Fibroblast of skin of right quadriceps (primary cell): ENCODE data around the gene URGCP.
A peak's percentile ranks its signal among the peaks of the same experiment; 100 is the strongest.
"Not testable (repeated sequence)": the region's sequence is repeated elsewhere in the genome, so short reads cannot be mapped to it uniquely, and the experiment has no call there.

Source experiments
- DNase-seq: peaks from one replicate; pipeline ENCODE4 v3.0.0-alpha.2; 2013

The URGCP gene

DNA sequence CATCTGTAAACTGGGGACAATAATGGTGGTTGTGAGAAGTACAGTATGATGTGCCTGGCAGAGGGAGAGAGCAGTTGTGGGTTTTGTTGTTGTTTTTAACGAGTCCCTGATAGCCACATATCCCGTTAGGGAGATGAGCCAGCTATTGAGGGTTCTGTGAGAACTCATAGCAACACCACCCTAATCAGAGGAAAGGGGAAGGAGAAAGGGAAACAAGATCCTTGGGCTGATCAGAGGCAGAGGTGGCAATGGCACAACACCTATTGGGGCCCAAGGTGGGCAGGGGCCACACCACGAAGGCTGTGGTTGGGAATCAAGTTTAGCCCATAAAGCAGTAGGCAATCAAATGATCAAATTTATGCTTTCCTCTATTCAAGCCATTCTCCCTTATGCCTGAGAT, 35.3 kb downstream of the URGCP start:
- no peak for DNase-seq

DNA sequence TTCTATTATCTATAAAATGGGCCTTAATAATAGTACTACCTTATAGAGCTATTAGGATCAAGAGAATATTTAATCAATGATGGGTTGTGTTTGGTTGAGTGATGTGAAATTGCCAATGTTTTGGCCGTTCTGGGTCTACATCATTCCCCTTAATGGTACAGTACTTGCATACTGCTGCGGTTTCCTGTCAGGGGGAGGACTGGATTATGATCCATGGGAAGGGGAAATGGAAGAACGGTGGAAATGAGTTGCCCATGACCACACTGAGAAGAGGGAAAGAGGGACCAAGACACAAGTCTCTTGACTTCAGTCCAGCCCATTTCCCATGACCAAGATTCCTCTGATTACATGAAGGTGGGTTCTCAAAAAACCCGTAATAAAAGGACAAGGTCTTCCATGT, 36.1 kb downstream of the URGCP start:
- no peak for DNase-seq

DNA sequence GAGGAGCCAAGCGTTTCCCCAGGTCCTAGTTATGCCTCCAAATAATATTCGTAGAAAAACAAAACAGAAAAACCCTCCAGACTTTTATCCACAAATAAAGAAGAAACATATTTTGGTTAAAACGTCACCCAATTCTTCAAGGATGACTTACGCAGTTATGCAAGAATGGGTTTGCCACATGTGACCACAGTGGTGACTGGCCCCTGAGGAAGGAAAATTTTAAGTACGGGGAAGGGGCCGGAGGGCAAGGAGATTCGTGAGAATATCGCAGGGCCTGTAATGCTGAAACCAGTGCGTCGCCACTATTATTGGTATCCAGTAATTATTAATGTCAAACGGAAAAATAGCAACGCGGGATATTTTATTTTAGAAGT, 36.5 kb downstream of the URGCP start:
- DNase-seq, result peak; percentile 93

DNA sequence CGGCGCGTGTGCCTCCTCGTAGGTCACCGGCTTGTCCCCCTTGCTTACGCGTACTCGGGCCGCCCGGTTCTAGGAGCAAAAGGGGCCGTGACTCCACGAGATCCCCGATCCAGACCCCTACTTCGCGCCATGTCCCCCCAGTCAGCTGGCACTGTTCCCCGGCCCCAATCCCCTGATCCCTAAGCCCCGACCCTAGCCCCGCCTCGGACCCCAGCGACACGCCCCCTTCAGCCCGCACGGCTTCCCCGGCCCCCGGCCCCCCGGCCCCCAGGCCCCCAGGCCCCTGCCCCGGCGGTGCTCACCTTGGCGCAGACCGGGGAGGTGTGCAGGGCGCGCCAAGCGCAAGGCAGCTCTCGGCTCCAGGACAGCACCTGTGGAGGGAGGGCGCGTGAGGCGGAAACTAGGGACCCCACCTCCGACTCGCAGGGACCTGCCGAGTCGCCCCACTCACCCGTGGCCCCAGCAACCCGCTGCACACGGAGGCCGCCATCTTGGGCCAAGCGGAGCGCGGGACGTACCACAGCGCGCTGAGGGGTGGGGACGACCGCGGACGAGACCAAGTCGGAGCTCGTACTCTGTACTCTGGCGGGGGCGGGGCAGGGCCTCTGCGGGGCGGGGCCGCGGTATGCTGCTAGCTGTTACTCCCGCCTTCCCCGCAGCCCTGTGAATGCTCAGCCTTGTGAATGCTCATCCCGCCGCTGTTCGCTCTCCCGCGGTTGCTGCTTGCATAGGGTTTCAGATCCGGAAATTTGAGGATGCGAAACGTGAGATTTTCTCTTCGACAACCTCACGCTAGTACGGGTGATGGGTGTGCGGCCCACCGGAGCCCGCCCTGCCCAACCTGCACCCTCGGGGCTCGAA, 37.2 kb downstream of the URGCP start, which contains the start of gene MRPS24:
TSS of gene MRPS24 (minus strand) at position 512 of the 861 bp plus-strand sequence. CDS start at position 490, 22 bp downstream.
- DNase-seq, result peak; percentile 97

DNA sequence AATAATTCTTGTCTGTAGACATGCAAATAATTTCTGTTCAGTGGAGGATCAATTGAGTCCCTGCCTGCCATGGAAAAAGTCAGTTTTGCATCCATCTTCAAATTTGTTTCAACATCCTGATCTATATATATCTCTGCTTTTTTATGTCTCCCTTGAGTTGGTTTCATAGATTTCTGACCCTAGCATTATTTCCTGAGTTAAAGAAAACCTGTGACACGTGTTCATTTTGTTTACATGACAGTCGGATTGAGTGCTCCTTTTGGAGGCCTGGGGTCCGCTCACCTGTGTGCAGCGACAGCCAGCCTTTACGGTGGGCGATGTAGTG, 37.8 kb downstream of the URGCP start:
- DNase-seq, result no peak

DNA sequence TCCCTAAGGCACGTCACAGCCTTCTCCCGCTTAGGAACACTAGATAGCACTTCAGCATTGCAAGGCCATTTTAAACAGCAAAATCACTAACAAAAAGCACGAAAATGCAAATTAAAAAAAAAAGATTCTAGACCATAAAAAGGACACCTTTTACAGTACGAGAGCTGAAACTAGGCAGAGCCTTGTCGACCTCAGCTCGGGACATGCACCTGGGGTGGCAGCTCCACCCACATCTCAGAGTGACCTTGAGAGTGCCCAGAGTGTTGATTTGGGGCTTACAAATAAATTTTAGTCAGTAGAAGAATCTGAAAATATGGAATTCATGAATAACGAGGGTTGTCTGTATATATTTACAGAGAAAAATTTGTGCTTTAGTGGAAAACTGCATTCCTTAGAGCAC, 38.2 kb downstream of the URGCP start:
- no peak for DNase-seq

DNA sequence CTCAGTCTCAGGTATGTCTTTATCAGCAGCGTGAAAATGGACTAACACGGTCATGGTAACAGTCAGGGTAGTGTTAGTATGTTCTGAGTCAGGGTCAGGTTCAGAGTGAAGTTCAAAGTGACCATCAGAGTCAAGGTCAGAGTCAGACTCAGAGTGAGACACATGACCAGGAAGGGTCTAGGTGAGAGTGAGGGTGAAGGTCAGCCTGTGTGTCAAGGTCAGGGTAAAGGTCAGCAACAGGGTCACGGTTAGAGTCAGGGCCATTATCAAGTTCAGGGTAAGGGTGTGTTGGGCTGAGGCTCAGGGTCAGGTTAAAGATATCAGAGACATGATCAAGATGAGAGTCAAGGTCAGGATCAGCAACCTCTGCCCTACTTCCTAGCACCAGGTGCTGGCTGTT, 41.1 kb downstream of the URGCP start:
- no peak for DNase-seq

DNA sequence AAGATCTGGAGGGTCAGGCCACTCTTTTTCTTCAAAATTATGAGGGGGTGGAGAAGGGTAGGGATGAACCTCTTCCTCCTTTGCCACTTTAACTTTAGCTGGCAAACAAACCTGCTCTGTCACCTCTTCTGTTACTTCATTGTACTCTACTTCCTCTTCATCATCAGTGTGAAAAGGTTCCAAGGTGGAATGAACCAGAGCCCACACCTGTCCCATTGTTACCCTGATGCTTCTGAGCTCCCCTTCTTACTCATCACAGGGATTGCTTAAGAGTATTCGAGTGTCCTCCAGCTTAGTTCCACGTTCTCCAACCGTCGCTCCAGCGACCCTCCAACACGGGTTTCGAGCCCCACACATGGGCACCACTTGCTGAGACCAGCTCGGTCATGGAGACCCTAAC, 42.3 kb downstream of the URGCP start:
- no peak for DNase-seq

DNA sequence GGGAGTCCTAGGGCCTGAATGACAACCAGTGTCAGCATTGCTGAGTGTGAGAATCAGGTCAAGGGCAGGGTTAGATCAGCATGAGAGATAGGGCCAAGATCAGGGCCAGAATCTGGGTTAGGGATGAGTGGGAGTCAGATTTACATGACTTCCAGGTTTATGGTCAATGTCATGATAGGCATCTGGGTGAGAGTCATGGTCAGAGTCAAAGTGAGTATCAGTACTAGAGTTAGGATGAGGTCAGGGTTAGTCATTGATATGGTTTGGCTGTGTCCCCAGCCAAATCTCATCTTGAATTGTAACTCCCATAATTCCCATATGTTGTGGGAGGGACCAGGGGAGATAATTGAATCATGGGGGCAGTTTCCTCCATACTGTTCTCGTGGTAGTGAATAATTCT, 49.4 kb downstream of the URGCP start:
- DNase-seq, result no peak

DNA sequence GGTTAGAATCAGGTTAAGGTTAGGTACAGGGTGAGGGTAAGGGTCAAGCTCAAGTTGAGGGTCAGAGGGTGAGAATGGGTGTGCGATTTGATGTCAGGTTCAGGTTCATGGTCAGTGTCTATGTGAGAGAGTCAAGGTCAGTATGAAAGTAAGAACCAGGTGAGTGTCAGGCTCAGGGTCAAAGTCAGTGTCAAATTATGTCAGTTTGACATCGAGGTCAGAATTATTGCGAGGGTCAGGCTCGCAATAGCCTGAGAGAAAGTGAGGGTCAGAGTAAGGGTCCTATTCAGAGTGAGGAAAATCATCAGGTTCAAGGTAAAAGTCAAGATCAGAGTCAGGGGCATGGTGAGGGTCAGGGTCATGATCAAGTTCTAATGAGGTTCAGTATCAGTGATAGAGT, 50.1 kb downstream of the URGCP start:
- DNase-seq, result no peak

DNA sequence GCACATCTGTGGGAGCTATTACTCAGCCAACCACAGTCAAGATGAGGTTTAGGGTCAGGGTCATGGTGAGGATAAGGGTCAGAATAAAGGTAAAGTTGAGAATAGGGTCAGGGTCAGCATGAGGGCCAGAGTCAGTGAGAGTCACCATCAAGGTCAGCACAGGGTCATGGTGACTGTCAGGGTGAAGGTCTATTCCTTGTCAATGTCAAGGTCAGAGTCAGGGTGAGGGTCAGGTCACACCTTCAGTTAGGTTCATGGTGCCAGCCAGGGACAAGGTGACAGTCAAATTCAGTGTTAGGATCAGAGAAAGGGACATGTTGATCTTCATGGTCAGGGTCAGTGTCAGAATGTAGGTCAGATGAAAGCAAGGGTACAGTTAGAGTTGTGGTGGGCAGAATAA, 51.2 kb downstream of the URGCP start:
- DNase-seq, result no peak

DNA sequence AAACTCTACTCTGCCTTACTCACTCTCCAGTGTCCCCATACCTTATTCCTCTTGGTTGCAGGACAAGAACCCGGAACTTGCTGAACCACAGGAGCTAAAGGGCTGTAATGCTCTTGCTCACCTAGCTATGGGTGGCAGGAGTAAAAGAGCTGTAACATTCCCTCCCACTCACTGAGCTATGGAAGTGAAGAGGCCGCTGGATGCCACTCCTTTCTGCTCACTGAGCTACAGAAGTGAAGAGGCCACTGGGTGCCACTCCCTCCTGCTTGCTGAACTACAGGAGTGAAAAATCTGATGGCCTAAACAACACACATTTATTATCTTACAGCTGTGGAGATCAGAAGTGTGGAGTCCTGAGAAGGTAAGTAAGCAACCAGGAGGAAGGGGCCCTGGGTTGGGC, 54.6 kb downstream of the URGCP start:
- DNase-seq, result no peak

DNA sequence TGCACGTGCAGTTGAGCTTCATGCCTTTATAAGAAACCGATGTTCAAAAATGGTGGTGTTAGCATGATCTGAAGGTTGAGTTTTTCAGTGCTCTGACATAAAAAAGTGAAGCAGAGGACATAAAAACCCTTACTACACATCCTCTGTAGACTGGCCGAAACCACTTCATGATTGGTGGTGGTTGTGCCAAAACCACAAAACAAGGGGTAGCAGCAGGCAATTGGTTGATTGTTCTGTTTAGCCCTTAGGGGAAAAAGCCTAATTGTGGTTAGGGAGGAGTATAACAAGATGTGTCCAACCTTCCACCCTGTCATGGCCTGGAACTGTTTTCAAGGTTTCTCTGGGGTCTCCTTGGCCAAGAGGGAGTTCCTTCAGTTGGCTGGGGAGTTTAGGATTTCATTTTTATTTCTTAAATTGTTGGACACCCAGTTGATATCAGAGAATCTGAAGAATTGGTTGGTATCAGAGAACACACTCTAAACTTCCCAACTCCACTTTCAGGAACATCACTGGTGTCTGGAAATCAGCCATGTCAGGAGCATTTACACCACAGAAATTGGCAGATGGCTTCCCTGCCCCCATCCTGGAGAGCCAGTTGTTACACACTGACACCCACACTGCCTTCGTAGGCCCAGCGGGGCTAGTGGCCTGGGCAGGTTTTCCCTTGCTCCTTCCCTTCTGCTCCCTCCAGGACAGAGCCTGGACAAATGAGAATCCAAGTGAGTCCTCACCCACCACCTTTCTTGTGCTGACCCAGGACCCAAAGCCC, 55.9 kb downstream of the URGCP start:
- DNase-seq, result no peak

DNA sequence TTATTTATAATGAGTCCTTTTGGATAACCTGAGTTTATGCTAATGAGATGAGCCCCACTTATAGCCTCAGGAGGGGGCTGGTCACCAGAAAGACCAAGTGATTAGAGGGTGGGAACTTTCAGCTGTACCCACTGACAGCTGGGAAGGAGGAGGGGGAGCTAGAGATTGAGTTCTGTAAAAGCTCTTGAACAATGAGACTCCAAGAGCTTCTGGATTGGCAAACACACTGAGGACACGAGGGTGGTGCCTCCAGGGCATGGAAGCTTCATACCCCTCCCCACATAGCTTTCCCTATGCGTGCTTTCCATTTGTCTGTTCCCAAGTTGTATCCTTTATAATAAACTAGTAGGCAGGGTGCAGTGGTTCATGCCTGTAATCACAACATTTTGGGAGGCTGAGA, 57.3 kb downstream of the URGCP start:
- DNase-seq, result no peak

DNA sequence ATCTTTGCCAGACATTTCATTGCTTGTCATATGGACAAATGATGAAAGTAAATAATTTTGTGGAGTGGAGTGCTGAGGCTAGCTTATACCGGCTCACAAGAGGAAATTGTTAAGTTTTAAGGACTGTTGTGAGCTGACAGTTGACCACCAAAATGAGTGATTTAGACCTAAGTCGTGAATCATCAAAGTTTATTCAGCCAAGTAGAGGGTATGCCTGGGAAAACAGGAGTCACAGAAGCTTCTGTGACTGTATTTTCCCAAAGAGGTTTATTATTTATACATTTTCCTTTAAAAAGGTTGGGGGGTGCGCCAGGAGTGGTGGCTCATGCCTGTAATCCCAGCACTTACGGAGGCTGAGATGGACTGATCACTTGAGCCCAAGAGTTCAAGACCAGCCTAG, 58.9 kb downstream of the URGCP start:
- DNase-seq, result peak; percentile 28

DNA sequence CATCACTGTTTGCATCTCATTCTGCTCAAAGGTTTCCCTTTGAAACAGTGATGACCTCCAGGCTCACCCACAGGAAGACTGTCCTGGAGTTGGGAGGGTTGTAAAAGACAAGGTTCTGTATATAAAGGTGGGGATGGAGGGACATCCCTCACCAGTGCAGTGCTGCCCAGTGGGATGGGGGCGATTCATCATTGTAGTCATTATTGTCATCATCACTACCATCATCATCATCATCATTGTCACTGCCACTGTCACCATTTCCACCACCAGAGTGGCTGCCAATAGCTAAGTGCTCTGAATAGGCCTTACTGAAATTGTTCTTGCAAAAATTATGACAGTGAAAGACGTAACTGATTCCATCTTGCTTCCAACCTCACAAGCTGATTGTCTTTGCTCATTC, 61.7 kb downstream of the URGCP start:
- DNase-seq, result no peak

DNA sequence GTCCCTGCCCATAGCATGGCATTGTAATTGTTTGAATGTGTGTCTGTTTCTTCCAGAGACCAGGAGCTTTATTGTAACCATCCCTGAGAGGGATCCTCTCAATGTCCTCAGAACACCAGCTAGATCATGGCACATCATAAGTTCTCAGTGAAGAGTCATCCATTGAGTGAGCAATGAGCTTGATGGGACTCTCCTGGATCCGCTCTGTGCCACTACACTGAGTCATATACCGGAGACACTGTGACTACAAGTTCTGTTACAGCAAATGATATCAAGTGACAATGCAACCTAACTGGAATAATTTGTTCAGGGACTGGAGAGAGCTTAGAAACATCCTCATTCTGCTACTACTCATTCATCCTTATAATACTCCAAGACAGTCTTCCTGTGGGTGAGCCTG, 62.1 kb downstream of the URGCP start:
- no peak for DNase-seq

DNA sequence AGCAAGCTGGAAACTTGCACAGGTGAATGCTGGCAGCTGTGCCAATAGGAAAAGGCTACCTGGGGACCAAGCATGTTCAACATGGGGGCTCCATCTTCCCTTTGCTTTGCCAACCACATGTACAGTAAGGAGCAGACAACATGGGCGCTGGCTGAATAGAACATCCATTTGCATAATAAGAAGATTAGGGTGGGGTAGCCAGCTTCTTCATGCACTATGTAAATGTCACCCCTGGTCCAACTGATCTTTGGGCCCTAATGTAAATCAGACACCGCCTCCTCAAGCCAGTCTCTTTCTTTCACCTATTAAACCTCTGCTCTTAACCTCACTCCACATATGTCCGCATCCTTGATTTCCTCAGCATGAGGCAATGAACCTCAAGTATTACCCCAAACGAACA, 63.1 kb downstream of the URGCP start:
- DNase-seq, result no peak

DNA sequence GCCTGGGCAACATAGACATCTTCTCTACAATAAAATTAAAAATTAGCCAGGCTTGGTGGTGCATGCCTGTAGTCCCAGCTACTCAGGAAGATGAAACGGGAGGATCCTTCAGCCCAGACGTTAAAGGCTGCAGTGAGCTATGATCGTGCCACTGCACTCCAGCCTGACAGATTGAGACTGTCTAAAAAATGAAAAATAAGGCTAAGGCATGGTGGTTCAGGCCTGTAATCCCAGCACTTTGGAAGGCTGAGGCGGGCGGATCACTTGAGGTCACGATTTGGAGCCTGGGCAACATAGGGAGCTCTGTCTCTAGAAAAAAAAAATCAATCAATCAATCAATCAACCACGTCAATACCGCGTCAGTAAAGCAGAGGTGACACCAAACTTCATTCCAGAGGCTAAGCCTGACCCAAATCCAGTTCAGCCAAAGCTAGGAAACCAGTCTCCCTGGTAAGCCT, 68.2 kb downstream of the URGCP start:
- no peak for DNase-seq

DNA sequence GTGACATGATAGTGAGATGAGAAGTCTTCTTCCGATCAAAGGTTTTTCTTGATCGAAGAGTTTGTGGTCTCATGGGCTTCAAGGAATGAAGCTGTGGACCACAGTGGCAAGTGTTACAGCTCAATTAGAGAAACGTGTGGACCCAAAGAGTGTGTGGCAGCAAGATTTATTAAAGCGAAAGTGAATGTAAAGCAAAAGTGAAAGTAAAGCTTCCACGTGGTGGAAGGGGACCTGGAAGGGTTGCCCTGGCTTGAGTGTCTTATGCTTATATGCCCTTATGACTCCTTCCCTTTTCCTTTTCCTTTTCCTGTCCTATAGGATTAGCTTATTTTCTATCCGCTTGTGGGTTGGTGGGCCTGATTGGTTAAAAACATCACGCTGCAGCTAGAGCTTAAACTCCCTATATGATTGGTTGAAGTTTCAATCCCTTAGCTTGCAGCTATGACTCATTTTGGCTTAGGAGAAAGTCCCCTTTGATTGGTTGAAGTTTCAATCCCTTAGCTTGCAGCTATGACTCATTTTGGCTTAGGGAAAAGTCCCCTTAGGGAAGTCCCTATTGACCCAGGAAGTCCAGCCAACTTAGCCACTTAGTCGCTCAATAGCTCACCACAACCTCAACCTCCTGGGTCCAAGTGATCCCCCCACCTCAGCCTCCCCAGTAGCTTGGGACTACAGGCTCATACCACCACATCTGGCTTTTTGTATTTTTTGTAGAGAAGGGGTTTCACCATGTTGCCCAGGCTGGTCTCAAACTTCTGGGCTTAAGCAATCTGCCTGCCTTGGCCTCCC, 71.7 kb downstream of the URGCP start:
- peak; percentile 31 for DNase-seq

DNA sequence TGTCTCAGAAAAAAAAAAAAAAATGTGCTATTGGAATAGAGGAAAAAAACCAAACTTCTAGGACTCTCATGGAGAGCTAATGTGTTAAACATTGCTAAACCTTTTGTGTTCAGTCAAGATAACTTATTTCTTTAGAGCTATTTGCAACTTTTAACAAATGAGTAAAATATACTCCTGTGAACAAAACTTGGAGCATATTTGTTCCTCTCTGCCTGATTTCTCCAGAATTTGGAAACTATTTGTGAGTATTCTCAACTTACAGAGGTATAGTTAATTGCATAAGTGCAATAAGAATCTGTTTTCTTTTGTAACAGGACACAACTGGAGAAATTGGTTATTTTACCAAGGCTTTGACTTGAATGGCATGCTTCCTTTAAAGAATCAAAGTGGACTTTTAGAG, 75.5 kb downstream of the URGCP start:
- not testable (repeated sequence) for DNase-seq
